DND-41 (cell line): ENCODE data around the gene RAI1.
A peak's percentile ranks its signal among the peaks of the same experiment; 100 is the strongest.

Source experiments
- ATAC-seq: fragments of 200-7000 bp; cut with Tn5 transposase; 3 replicates; pipeline ENCODE4 v1.9.1; 2021; ENCODE audit warnings: low read depth; ENCODE audit not compliant: insufficient read depth
- DNase-seq: peaks from one replicate; pipeline ENCODE4 v3.0.0-alpha.2; 2020
- H2AFZ ChIP-seq: 2 replicates; pipeline ENCODE4 v1.6.0; 2012; ENCODE audit warnings: low read depth, low read length
- H3K27ac ChIP-seq: 2 replicates; pipeline ENCODE4 v1.5.1; 2012; ENCODE audit warnings: low read length, inconsistent platforms
- H3K27me3 ChIP-seq: fragments of 200-600 bp; sonication (generic); 2 replicates; pipeline ENCODE4 v1.6.0; 2012; ENCODE audit warnings: low read length, mild to moderate bottlenecking, inconsistent platforms; ENCODE audit not compliant: insufficient read depth, poor library complexity
- H3K36me3 ChIP-seq: 2 replicates; pipeline ENCODE4 v1.5.1; 2012; ENCODE audit warnings: low read length, inconsistent platforms; ENCODE audit not compliant: insufficient read depth
- H3K4me1 ChIP-seq: 2 replicates; pipeline ENCODE4 v1.5.1; 2012; ENCODE audit warnings: mild to moderate bottlenecking, low read length; ENCODE audit not compliant: insufficient read depth
- H3K4me2 ChIP-seq: 2 replicates; pipeline ENCODE4 v1.6.0; 2012; ENCODE audit warnings: mild to moderate bottlenecking, moderate library complexity, low read length, inconsistent platforms; ENCODE audit not compliant: insufficient read depth
- H3K4me3 ChIP-seq, 2 experiments: fragments of 200-600 bp in 1 of 2; shearing (Covaris generic) in 1 of 2; 2 replicates each; pipeline ENCODE4 v1.5.1; 2012 to 2016; ENCODE audit warnings: inconsistent platforms in 2 of 2, low read length in 2 of 2, mild to moderate bottlenecking in 2 of 2, low read depth in 1 of 2, moderate library complexity in 1 of 2
- H3K79me2 ChIP-seq: 2 replicates; pipeline ENCODE4 v1.6.0; 2012; ENCODE audit warnings: low read length, inconsistent platforms; ENCODE audit not compliant: insufficient read depth
- H3K9ac ChIP-seq: 2 replicates; pipeline ENCODE4 v1.6.0; 2012; ENCODE audit warnings: low read depth, mild to moderate bottlenecking, inconsistent platforms, low read length, moderate library complexity
- H3K9me3 ChIP-seq: 2 replicates; pipeline ENCODE4 v1.5.1; 2012; ENCODE audit warnings: low read length, moderate library complexity, mild to moderate bottlenecking, inconsistent platforms; ENCODE audit not compliant: insufficient read depth, severe bottlenecking
- H4K20me1 ChIP-seq: 2 replicates; pipeline ENCODE4 v1.6.0; 2012; ENCODE audit warnings: low read length; ENCODE audit not compliant: insufficient read depth
- CTCF ChIP-seq: IDR thresholded peaks from 2 replicates; pipeline ENCODE4 v1.5.1; 2012; ENCODE audit warnings: borderline replicate concordance, low read length, moderate library complexity, mild to moderate bottlenecking; ENCODE audit not compliant: poor library complexity, severe bottlenecking; ENCODE audit errors: extremely low read depth
- EZH2 ChIP-seq: IDR thresholded peaks from 3 replicates; pipeline ENCODE4 v1.6.1; 2012; ENCODE audit warnings: borderline replicate concordance, low read depth, mild to moderate bottlenecking, moderate library complexity, low read length, inconsistent platforms; ENCODE audit not compliant: severe bottlenecking

RAI1 gene

GRCh38 chr17:17750881-17751280 is 69.6 kb downstream of the RAI1 start:
- Histone ChIP-seq H4K20me1 (peaks cover 77% of the 10 kb centered on the region), H2AFZ (no peak overlapping the region), H3K9me3 (no peaks in the 10 kb centered on the region), H3K4me1 (peaks cover 23% of the 10 kb centered on the region), H3K27ac (no peak overlapping the region), H3K4me2 (0 out of 2 replicates have a peak overlapping the region, but pooled peaks have one; percentile 86), H3K36me3 (peaks cover 7% of the 10 kb centered on the region), H3K79me2 (peaks cover 88% of the 10 kb centered on the region), H3K9ac (no peak overlapping the region), H3K4me3 (no peak overlapping the region), H3K27me3 (no peaks in the 10 kb centered on the region)
- no peak for ATAC-seq
- no peak for DNase-seq
- TF ChIP-seq CTCF (no peak), EZH2 (no peak)

DNA sequence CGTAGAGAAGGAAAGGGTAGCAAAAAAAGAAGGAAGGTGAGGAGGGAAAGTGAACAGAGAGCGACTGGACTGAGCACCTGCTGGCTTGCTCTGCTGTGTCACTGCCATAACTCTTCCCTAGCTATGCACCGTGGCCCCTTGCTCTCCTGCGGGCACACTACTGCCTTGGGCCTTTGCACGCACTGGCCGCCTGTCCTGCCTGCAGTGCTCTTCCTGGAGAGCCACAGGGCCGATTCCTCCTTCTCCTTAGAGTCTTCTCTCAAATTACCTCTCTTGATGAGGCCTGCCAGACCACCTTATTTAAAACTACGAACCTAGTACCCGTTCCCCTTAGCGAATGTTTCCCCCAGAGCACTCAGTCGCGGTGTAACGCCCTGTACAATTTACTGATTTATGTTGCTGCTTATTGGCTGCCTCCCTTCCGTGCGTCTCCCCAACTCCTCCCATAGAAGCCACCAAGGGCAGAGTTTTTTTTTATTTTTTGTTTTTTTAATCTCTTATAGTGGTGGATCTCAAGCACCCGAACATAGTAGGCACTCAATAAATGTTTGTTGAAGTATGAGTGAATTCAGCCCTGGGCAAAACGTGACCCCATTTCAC is 70.3 kb downstream of the RAI1 start:
- Histone ChIP-seq H3K9ac (peak overlapping the region; percentile 45), H4K20me1 (peaks cover 76% of the 10 kb centered on the region), H3K79me2 (peaks cover 89% of the 10 kb centered on the region), H3K9me3 (no peaks in the 10 kb centered on the region), H3K36me3 (peaks cover 7% of the 10 kb centered on the region), H3K4me1 (peaks cover 23% of the 10 kb centered on the region), H3K27me3 (no peaks in the 10 kb centered on the region), H2AFZ (0 out of 2 replicates have a peak overlapping the region, but pooled peaks have one; percentile 37), H3K4me2 (peak overlapping the region; percentile 86), H3K4me3 (peak overlapping the region; percentile 15 to 60; a peak in 3 of 4 replicates), H3K27ac (peak overlapping the region; percentile 63)
- ATAC-seq (peak; percentile 1; the same call in 1 of the 3 replicates), DNase-seq (no peak)
- TF ChIP-seq CTCF = no peak
- no peak for TF ChIP-seq EZH2

GRCh38 chr17:17752089-17752820 is 71.0 kb downstream of the RAI1 start:
- ATAC-seq (peak; percentile 97), DNase-seq (peak; percentile 98)
- Histone ChIP-seq H3K27ac (peak overlapping the region; percentile 81), H3K4me1 (peaks cover 23% of the 10 kb centered on the region), H3K27me3 (no peaks in the 10 kb centered on the region), H4K20me1 (peaks cover 78% of the 10 kb centered on the region), H3K9me3 (no peaks in the 10 kb centered on the region), H3K79me2 (peaks cover 89% of the 10 kb centered on the region), H2AFZ (peak overlapping the region; percentile 73), H3K4me2 (peak overlapping the region; percentile 86), H3K4me3 (peak overlapping the region; percentile 31 to 69; a peak in 3 of 4 replicates), H3K36me3 (peaks cover 7% of the 10 kb centered on the region), H3K9ac (peak overlapping the region; percentile 64)
- TF ChIP-seq EZH2 (no peak), CTCF (peak; percentile 59)
